Posterior cingulate gyrus (tissue), 11 donors: ENCODE results near the gene PRDM16.

Experiments
- DNase-seq, 10 donors: peaks; one replicate each; pipeline versions ENCODE4 v3.0.0 to v3.0.0-alpha.2; 2020 to 2021; ENCODE audit warnings: mixed read lengths in 3 of 10
- intact Hi-C: fragments of 100-400 bp; cut with DNase I; formaldehyde crosslinking; loops from one replicate; pipeline ENCODE4 v1.15.1; 2023

Gene PRDM16

GRCh38 chr1:3350506-3351261 lies 281.7 kb downstream of the PRDM16 start:
- peak; percentile 72 to 97 (median 80) for DNase-seq
- intact Hi-C loops = no loop called here

- intact Hi-C loops = no loop called here
- DNase-seq = no peak
These were observed 282.7 kb downstream of the PRDM16 start for GRCh38 chr1:3351449-3352298.

DNA sequence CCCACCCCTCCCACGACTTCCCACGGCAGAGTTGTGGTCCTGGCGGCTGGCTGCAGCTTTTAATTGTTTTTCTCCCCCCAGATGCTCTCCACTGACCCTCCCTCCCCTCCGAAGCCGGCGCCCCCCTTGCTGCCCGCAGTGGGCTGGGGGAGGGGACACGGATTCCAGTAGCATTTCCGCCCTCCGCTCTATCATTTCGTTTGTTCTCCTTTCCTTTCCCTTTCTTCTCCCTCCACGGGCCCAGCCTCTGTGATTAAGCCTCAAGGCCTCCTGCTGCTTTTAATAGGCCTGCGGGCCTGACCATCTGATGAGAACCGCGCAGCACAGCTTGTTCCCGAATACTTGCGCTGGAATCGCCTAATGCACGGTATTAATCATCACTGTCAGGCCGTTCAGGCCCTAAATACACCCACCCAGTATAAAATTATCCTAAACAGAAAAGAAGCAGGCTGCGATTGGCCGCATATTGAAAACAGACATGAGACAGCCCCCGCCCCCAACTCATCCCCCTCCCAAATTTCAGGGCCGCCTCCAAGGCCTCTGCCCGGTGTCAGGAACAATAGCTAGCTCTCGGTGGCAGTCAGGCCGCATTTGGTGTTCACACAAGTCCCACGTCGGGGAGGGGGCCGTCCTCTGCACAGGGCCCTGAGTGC lies 283.4 kb downstream of the PRDM16 start:
- intact Hi-C loops = no loop called here
- DNase-seq = peak in 1 of 10 donors; percentile 40

DNA sequence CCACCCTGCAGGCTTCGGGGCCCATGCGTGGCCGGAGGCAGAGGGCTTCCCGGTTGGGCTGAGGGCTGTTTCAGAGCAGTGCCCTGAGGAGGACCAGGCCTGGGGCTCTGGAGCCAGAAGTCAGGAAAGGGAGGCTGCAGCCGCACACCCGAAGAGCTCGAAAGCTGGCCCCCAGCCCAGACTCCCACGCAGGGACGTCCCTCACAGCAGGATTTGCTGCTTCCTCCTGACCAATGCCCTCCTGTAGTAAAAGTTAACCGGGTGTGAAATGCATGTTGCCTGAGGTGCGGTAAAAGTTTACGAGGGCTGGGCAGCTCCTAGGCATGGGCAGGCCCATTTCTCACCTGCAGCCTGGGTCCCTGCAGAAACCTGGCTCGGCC lies 283.9 kb downstream of the PRDM16 start:
- intact Hi-C loops = no loop called here
- DNase-seq = no peak

- intact Hi-C loops = no loop called here
- DNase-seq = no peak
These were observed 284.9 kb downstream of the PRDM16 start for GRCh38 chr1:3353876-3354275.

GRCh38 chr1:3355089-3355488 lies 286.1 kb downstream of the PRDM16 start:
- DNase-seq = no peak
- intact Hi-C loops = no loop called here

- intact Hi-C loops = no loop called here
- no peak for DNase-seq
These were observed 287.2 kb downstream of the PRDM16 start for GRCh38 chr1:3355894-3356826.

GRCh38 chr1:3356827-3357460 lies 287.9 kb downstream of the PRDM16 start:
- no peak for DNase-seq

DNA sequence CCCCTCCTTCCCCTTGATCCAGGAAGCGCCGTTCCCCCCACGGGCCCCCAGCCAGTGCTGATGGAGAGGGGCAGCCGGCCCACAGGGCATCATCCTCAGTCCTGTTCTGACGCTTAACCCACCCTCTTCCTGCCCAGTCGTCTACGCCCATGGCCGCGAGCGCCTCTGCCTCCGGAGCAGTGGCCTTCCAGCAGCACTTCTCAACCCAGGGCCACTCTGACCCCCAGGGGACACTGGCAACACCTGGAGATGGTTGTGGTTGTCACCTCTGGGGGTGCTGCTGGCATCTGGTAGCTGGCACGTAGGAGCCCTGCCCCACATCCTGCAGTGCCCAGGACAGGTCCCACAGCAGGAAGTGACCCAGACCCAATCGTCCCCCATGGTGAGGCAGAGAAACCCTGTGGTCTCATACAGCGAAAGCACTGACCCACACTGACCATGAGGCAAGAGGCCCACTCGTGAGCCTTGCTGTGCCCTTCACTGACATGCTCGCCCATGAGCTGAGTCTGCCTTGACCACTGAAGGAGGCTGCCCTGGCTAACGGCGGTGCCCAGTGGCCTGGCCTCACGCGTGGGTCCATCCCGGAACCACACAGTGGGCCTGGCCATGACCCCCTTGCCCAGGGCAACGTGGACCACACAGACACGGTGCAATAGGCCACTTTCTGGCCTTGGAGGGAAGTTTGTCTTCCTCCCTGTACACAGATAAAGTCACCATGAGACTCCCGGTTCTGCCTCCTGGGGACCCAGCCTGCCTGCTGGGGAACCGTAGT lies 288.7 kb downstream of the PRDM16 start:
- intact Hi-C loops = no loop called here
- no peak for DNase-seq

More at GRCh38 chr1:3356827-3357460, 287.9 kb downstream of the PRDM16 start:
- intact Hi-C loops = no loop called here

GRCh38 chr1:3359351-3359750 lies 290.3 kb downstream of the PRDM16 start:
- DNase-seq = no peak
- intact Hi-C loops = no loop called here

DNA sequence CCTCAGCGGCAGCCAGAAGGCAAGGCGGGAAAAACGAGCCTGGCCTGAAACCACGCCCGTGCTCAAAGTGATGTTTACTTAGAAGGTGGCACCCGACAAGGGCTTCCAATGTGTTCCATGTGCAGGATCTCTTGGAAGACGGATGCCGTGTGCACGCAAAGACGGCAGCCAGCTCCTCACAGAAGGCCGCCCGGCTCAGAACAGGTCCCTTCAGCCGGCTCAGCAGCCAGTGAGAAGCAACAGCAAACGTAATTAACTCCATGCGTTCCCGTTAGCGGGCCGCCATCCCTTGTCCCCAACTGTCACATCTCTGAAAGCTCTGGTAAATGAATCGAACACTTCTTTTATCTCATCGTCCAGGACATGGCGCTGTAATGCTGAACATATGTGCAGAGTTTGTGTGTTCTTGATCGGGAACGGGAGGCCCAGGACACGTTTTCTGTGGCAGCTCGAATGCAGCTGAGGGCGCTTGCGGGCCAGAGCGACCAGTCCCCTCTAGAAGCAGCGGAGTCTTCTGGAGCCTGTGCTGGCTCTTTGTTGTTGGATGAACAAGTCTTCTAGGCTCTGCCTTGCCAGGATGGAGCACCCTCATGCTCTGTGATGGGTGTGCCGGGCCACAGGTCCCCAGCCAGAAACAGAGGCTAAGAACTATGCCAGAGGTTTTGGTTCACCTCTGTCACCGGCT lies 290.9 kb downstream of the PRDM16 start:
- intact Hi-C loops = no loop called here

DNA sequence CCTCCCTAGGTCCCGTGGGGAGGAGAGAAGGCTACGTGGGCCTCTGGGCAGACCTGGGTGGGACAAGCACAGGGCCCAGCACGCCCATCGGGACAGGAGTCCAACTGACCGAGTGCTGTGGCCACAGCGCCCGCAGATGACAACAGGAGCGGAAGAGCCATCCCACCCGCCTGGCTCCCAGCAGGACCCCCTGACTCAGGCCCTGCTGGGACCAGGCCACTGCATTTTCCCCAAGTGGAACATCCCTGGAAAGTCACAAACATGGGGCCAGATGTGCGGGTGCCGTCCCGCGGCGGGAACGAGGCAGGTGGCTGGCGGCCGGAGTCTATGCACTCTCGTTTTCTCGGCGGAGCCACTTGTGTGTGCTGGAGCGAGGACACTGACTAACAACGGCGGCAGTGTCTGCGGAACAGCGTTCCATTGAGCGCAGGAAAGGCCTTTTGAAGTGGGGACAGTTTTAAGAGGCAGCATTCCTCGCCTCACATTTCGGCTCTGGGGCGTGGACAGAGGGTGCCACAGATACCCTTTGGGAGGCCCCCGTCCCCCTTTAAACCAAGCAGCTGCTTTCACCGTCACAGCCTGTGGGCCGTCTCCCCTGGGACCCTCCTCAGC lies 291.7 kb downstream of the PRDM16 start:
- intact Hi-C loops = no loop called here
- DNase-seq = peak in 5 of 10 donors; percentile 21 to 91 (median 55)

More for the DNA sequence above, 290.9 kb downstream of the PRDM16 start:
- no peak for DNase-seq

- intact Hi-C loops = no loop called here
These were observed 294.0 kb downstream of the PRDM16 start for GRCh38 chr1:3363023-3363422.

GRCh38 chr1:3363756-3364155 lies 294.8 kb downstream of the PRDM16 start:
- intact Hi-C loops = no loop called here
- DNase-seq = no peak

More at GRCh38 chr1:3363023-3363422, 294.0 kb downstream of the PRDM16 start:
- DNase-seq = no peak

DNA sequence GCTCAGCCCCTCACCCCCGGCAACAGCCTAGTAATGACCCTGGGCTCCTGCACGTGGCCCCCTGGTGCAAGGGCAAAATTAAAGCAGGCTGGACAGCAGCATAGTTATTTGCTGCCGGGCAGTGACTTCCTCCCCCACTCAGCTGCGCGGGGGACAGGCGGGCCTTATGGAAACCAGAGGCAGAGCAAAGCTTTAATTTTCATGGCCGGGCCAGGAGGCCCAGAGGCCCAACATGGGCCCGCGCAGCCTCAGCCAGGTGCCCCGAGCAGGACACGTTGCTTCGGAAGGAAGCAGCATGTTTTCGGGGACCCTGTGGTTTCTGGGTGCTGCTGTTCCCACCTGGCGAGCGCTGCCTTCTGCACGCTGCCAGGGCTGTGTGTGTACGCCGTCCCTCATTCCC lies 295.5 kb downstream of the PRDM16 start:
- intact Hi-C loops = no loop called here
- DNase-seq = no peak

DNA sequence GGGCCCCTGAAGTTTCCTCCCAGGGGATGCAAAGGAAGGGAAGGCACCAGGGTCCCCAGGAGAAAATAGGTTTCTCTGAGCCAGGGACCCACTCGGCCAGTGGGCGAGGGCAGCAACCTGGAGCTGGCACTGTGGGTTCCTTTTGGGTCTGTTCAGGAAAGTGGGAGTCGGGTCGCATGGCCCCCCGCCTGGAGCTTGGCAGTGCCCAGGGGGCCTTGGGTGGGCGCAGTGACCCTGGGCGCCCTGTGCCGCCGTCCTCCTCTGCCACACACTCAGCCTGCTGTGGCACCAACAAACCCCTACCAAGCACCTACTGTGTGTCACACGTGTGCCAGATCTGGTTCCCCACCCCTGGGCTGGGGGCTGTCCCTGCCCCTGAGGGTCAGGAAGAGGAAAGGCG lies 296.0 kb downstream of the PRDM16 start:
- intact Hi-C loops = no loop called here

DNA sequence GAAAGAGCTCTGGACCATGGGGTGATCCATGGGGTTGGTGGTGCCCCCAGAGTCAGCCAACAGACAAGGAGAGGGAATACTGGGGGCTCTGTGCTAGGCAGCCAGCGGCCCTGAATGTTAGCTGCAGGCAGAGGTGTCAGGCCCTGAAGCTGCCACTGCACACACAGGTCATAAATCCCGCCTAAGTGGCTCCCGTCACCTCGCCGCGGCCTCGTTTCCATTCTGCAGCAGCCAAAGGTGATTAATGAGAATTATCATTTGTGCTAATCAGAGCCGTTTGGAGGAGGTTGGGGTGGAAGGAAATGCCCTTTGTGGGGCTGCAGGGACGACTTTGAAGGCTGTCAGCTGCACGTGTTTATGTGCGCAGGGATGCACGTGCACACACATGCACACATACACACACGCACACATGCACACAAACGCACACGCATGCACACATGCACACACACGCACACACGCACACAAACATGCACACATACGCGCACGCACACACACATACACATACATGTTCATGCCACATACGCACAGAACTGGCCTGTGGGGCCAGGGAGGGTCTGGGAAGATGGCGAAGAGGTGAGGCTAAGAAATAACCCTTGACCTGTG lies 296.6 kb downstream of the PRDM16 start:
- intact Hi-C loops = no loop called here

More for the DNA sequence above, 296.0 kb downstream of the PRDM16 start:
- DNase-seq = no peak

More for the DNA sequence above, 296.6 kb downstream of the PRDM16 start:
- DNase-seq = no peak
